ENCODE results near the gene WDR37. TPM values are rescaled to one million over a fixed set of nuclear protein-coding genes. Genes with fewer than 3 reads are reported as not detected.

WDR37 gene
- total and polyA plus RNA-seq, 2 donors: 8.9 to 12.2 TPM

DNA sequence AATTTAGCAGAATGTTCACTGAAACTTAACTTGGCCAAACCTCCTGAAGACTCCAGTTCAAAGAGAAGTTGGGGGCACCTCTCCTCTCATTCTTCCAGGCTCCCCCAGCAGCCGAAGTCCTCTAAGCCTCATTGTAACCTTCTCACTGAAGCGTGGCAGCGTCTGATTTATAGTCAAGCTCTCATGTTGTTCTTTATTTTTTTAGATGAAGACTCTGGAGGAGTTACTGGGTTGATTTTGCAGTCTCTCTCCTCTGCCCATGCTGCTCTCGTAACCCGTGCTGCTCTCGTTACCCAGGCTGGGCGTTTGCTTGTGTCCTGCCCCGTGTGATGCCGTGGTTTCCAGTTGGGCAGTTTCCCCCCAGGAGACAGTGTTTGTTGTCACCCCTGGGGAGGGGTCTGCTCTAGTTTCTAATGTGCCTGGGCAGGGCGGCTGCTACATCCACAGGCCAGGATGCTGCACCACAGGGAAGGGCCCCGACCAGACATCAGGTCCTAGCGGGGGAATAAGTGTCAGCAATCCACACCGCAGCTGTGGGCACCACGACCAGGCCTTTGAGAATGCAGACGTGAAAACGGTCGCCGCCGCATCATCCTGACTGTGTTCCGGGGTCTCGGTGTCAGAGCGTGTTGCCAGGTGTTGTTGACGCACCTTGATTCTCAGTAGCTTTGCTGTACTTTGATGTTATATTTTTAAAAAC, 65.2 kb downstream of the WDR37 start:
- DNase-seq (ENCODE audit: extremely low spot score): no peak
- 93% methylated on average over 23 of the region's 23 CpGs for WGBS

DNA sequence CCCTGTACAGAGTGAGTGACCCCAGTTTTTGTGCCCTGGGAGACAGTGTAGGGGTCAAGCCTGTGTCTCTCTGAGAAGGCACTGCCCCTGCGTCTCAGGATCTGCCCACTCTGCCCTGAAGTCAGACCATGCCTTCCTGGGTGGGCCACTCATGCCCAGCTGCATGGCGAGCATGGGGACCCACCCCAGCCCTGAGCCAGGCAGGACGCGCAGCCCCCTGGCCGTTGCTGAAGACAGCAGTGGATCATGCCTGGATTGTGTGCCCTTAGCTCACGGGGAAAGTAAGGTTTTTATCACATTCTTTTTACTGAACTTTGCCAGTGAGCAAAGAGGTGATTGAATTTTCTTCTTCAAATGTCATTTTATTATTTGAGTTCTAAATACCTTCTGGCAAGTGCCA, 66.2 kb downstream of the WDR37 start:
- Histone ChIP-seq H3K4me1 (ENCODE audit: insufficient read depth) (no peaks in the 10 kb centered on the region), H3K36me3 (ENCODE audit: insufficient read depth) (peaks cover 6% of the 10 kb centered on the region), H3K27ac (ENCODE audit: low read depth) (no peak overlapping the region), H3K4me3 (ENCODE audit: low read depth, low read length) (no peak overlapping the region)
- WGBS: 83% methylated on average over 6 of the region's 6 CpGs
- no peak for DNase-seq (ENCODE audit: extremely low spot score)

More for the DNA sequence above, 65.2 kb downstream of the WDR37 start:
- Histone ChIP-seq H3K4me1 (ENCODE audit: insufficient read depth) (no peaks in the 10 kb centered on the region), H3K4me3 (ENCODE audit: low read depth, low read length) (no peak overlapping the region), H3K36me3 (ENCODE audit: insufficient read depth) (peaks cover 6% of the 10 kb centered on the region), H3K27ac (ENCODE audit: low read depth) (no peak overlapping the region)

DNA sequence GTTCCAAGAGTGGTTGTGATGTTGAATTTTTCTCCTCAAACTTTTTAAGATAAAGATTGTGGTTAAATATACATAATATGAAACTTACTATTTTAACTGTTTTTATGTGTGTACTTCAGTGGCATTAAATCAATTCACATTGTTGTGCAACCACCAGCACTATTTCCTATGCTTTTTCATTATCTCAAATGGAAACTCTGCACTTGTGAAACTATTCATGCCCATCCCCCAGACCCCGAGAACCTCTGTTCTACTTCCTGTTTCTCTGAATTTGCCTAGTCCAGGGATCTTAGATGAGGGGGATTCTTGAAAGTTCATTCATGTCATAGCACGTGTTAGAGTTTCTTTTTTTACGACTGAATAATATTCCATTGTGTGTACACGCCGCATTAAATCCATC, 67.0 kb downstream of the WDR37 start:
- peaks cover 6% of the 10 kb centered on the region for H3K36me3 ChIP-seq (ENCODE audit: insufficient read depth)
- WGBS: 91% methylated on average over 5 of the region's 5 CpGs
- no peak overlapping the region for H3K4me3 ChIP-seq (ENCODE audit: low read depth, low read length)
- no peak for DNase-seq (ENCODE audit: extremely low spot score)
- no peaks in the 10 kb centered on the region for H3K4me1 ChIP-seq (ENCODE audit: insufficient read depth)
- H3K27ac ChIP-seq (ENCODE audit: low read depth): no peak overlapping the region

DNA sequence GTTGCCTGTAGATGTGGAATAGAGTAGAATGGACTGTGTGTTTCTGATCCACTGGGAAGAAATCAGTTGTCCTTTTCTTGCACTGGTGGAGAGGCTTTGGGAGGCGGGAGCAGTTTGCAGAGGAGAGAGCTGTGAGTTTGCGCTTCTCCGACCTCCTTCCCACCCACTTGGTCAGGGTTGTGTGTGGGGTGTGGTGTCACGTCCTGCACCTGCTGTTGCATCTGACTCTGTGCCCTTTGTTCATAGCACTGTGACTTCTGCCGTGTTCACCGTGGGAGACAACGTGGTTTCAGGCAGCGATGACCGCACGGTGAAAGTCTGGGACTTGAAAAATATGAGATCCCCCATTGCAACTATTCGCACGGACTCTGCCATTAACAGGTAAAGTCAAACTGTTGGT, 67.8 kb downstream of the WDR37 start:
- 96% methylated on average over 12 of the region's 12 CpGs for WGBS
- DNase-seq (ENCODE audit: extremely low spot score): no peak
- H3K36me3 ChIP-seq (ENCODE audit: insufficient read depth): peaks cover 6% of the 10 kb centered on the region
- no peak overlapping the region for H3K4me3 ChIP-seq (ENCODE audit: low read depth, low read length)
- no peak overlapping the region for H3K27ac ChIP-seq (ENCODE audit: low read depth)
- no peaks in the 10 kb centered on the region for H3K4me1 ChIP-seq (ENCODE audit: insufficient read depth)

DNA sequence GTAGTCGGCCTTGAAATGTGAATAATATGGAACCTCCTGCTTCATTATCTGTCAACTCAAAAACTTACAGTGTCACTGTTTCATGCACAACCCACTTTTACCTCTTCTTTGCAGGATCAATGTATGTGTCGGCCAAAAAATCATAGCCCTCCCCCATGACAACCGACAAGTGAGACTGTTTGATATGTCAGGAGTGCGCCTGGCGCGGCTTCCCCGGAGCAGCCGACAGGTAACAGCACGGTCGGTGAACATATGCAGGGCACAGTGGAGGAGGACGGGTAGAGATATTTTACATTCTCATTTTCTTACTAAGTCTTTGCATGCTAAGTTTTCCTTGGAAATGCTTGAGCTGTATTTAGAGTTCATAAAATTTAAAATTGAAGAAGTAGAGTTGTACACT, 68.6 kb downstream of the WDR37 start:
- H3K36me3 ChIP-seq (ENCODE audit: insufficient read depth): peaks cover 11% of the 10 kb centered on the region
- H3K27ac ChIP-seq (ENCODE audit: low read depth): no peak overlapping the region
- no peak for DNase-seq (ENCODE audit: extremely low spot score)
- no peaks in the 10 kb centered on the region for H3K4me1 ChIP-seq (ENCODE audit: insufficient read depth)
- no peak overlapping the region for H3K4me3 ChIP-seq (ENCODE audit: low read depth, low read length)
- 96% methylated on average over 11 of the region's 11 CpGs for WGBS

DNA sequence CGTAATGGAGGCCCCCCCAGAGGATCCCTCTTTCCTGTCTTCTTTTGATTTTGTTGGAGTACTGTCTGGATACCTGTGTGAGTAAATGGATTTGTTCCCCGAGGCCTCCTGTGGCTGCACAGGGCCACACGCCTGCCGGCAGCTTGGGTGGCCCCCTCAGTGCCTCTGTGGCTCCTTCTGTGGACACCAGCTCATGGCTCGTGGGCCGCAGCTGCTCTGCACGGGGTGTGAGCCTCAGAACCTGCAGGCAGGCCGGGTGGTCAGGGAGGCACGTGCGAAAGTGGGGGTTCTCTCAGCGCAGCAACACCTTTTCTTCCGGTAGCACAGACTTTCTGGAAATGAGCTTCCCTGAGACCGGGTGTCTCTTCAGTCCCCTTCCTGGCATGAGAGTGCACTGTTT, 70.3 kb downstream of the WDR37 start:
- Histone ChIP-seq H3K4me1 (ENCODE audit: insufficient read depth) (no peaks in the 10 kb centered on the region), H3K4me3 (ENCODE audit: low read depth, low read length) (no peak overlapping the region), H3K27ac (ENCODE audit: low read depth) (no peak overlapping the region), H3K36me3 (ENCODE audit: insufficient read depth) (peaks cover 6% of the 10 kb centered on the region)
- WGBS: 91% methylated on average over 13 of the region's 13 CpGs
- no peak for DNase-seq (ENCODE audit: extremely low spot score)

DNA sequence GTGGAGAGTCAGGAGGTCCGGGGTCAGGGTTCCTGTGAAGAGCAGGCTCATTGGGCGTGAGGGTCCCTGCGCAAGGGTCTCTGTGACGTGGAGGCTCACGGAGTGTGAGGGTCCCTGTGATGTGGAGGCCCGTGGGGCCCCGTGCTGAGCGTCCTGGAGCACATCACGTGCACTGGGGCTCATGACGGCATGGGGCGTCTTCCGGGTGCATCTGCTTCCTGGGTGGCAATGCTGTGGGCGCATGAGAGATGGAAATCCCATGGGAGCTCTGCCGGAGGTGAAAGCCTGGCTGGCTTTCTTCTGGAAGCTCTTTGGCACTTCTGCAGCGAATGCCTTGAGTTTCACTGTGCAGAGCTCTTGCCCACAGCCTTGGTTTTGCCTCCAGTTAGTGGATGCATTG, 71.4 kb downstream of the WDR37 start:
- Histone ChIP-seq H3K4me1 (ENCODE audit: insufficient read depth) (no peaks in the 10 kb centered on the region), H3K27ac (ENCODE audit: low read depth) (no peak overlapping the region), H3K36me3 (ENCODE audit: insufficient read depth) (peaks cover 6% of the 10 kb centered on the region), H3K4me3 (ENCODE audit: low read depth, low read length) (no peak overlapping the region)
- WGBS: 92% methylated on average over 15 of the region's 15 CpGs
- no peak for DNase-seq (ENCODE audit: extremely low spot score)

DNA sequence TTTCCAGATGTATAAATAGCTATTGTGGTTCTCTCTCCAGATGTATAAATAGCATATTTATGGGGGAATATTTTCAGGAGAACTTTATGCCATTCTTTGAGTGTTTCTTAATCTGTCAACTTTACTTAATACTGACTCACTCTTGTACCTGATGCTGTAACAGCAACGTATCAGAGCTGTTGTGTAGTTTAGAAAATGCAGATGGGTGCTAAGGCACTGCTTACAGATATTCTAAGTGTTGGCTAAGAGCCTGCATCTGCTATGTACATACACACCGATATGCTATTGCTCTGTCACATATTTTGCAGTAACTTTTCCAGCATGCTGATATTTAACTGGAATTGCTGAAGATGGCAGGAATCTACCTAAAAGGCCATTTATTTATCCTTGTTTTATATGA, 71.9 kb downstream of the WDR37 start:
- WGBS: 68% methylated on average over 2 of the region's 2 CpGs
- no peak for DNase-seq (ENCODE audit: extremely low spot score)
- Histone ChIP-seq H3K4me3 (ENCODE audit: low read depth, low read length) (no peak overlapping the region), H3K27ac (ENCODE audit: low read depth) (no peak overlapping the region), H3K36me3 (ENCODE audit: insufficient read depth) (peaks cover 6% of the 10 kb centered on the region), H3K4me1 (ENCODE audit: insufficient read depth) (no peaks in the 10 kb centered on the region)

DNA sequence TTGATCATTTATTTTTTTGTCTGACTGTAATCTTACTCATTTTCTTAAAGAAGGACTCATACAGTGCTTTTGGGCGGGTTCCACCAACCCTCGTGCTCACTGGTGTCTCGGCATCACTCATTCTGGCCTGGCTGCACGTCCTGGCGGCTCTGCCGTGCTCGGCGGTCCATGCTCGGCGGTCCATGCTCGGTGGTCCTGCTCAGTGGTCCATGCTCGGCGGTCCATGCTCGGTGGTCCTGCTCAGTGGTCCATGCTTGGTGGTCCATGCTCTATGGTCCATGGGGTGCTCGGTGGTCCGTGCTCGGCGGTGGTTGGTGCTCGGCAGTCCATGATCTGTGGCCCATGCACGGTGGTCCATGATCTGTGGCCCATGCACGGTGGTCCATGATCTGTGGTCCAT, 72.5 kb downstream of the WDR37 start:
- no peak for DNase-seq (ENCODE audit: extremely low spot score)
- Histone ChIP-seq H3K27ac (ENCODE audit: low read depth) (no peak overlapping the region), H3K4me3 (ENCODE audit: low read depth, low read length) (no peak overlapping the region), H3K36me3 (ENCODE audit: insufficient read depth) (peaks cover 6% of the 10 kb centered on the region), H3K4me1 (ENCODE audit: insufficient read depth) (no peaks in the 10 kb centered on the region)
- 98% methylated on average over 21 of the region's 21 CpGs for WGBS

DNA sequence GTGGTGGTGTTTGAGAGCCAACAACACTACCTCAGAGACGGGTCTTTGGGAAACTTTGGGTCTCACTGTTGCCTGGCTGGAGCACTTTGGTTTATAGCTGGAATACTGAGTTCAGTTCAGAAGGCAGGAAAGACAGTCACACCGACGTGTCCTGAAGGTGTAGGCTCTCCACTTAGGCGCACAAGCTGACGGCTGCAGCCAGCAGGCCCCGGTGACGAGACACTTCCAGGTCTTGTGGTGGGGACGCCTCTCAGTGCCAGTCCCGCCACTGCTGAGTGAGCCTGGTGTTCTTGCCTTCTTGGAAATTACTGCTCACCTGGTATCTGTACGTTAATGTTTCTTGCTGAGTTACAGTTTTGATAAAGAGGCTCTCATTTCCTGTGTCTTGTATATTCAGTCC, 74.0 kb downstream of the WDR37 start:
- WGBS: 96% methylated on average over 10 of the region's 10 CpGs
- no peak overlapping the region for H3K27ac ChIP-seq (ENCODE audit: low read depth)
- peaks cover 6% of the 10 kb centered on the region for H3K36me3 ChIP-seq (ENCODE audit: insufficient read depth)

DNA sequence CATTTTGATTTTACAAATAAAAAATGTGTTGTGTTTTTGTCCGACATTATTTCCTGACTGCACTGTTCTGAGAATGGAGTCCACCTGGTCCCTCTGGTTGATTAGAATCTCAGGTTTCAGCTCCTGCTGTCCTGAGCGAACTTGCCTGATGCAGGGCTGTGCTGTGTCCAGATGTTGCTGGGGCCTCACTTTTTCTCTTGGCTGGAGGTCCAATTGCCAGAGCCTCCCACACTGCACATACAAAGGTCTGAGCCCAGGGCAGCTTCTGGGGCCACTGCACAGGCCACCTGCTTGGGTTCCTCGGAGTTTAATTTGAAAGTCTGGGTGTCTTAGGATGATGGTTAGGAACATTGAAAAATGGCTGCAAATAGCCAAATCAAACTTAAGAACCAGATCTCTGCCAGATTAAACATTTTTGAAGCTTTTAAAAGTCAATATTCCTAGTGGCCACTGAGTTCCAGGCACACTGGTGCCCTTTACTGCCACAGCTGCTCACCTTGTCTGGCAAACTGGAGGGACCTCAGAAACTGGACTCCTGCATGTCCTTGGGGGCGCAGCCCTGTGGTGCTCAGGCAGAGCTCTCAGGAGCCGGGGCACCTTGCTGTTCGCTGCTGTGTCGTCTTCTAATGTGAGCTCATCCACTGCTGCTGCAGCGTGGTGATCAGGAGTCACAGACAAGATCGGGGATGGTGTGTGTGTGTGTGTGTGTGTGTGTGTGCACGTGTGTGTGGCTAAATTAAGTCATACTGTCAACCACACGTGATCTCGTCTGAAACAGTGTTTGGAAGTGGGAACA, 75.0 kb downstream of the WDR37 start:
- no peak overlapping the region for H3K4me3 ChIP-seq (ENCODE audit: low read depth, low read length)
- DNase-seq (ENCODE audit: extremely low spot score): no peak
- H3K36me3 ChIP-seq (ENCODE audit: insufficient read depth): peaks cover 6% of the 10 kb centered on the region
- no peak overlapping the region for H3K27ac ChIP-seq (ENCODE audit: low read depth)
- 97% methylated on average over 12 of the region's 12 CpGs for WGBS
- H3K4me1 ChIP-seq (ENCODE audit: insufficient read depth): no peaks in the 10 kb centered on the region

More for the DNA sequence above, 74.0 kb downstream of the WDR37 start:
- H3K4me1 ChIP-seq (ENCODE audit: insufficient read depth): no peaks in the 10 kb centered on the region
- DNase-seq (ENCODE audit: extremely low spot score): no peak
- no peak overlapping the region for H3K4me3 ChIP-seq (ENCODE audit: low read depth, low read length)

DNA sequence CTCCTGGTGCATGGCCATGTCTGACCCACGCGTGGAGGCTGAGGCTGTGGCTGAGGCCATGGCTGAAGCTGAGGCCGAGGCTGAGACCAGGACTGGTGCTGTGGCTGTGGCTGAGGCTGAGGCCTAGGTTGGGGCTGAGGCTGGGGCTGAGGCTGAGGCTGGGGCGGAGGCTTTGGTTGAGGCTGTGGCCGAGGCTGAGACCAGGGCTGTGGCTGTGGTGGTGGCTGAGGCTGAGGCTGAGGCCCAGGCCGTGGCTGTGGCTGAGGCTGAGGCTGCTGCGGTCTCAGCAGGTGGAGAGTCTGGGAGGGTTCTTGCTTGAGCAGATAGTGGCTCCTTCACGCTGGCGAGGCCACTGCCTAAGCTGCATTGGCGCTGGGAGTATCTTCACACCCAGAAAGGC, 76.4 kb downstream of the WDR37 start:
- H3K4me1 ChIP-seq (ENCODE audit: insufficient read depth): no peaks in the 10 kb centered on the region
- H3K27ac ChIP-seq (ENCODE audit: low read depth): no peak overlapping the region
- H3K4me3 ChIP-seq (ENCODE audit: low read depth, low read length): no peak overlapping the region
- whole genome bisulfite sequencing: 91% methylated on average over 10 of the region's 10 CpGs
- no peak for DNase-seq (ENCODE audit: extremely low spot score)
- peaks cover 6% of the 10 kb centered on the region for H3K36me3 ChIP-seq (ENCODE audit: insufficient read depth)

DNA sequence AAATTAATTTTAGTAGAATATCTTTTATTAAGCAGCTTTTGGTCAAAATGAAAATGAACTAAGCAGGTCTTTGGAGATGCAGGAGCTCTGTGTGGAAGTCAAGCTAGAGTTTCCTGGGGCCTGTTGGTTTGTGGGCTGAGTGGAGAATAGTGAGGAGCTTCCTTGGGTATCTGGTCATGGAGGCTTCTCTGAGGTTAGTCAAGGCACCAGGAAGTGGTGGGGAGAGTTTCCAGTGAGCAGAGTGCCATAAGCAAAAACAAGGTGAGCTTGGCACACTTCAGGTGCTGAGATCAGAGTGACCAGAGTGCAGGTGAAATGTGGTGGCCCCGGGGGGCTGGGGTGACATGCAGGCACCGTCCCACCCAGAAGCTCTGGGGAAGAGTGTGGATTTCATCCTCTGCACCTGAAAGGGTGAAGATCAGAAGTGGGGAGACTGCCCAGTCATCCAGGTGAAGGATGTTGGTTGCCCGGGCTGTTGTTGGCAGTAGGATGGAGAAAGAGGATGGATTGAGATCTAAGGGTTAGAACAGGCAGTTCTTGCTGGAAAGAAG, 77.4 kb downstream of the WDR37 start:
- H3K27ac ChIP-seq (ENCODE audit: low read depth): no peak overlapping the region
- no peak for DNase-seq (ENCODE audit: extremely low spot score)
- WGBS: 96% methylated on average over 3 of the region's 3 CpGs
- H3K36me3 ChIP-seq (ENCODE audit: insufficient read depth): peaks cover 6% of the 10 kb centered on the region
- no peaks in the 10 kb centered on the region for H3K4me1 ChIP-seq (ENCODE audit: insufficient read depth)
- no peak overlapping the region for H3K4me3 ChIP-seq (ENCODE audit: low read depth, low read length)

DNA sequence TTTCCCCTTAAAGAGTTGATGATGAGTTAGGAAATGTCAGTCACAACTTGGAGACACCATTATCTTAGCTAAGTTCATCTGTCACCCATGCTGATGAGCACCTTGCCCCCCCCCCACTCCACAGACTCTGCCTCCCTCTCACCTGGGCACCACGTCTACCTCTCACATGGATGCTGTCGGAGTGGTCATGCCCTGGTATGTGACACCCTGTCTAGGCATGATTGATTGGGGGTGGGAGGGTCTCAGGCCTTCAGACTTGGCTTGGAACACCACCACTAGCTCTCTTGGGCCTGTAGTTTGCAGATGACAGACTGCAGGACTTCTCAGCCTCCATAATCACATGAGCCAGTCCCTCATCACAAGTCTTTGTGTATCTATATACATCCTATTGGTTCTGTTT, 78.0 kb downstream of the WDR37 start:
- 81% methylated on average over 2 of the region's 2 CpGs for WGBS
- DNase-seq (ENCODE audit: extremely low spot score): no peak
- Histone ChIP-seq H3K4me3 (ENCODE audit: low read depth, low read length) (no peak overlapping the region), H3K36me3 (ENCODE audit: insufficient read depth) (peaks cover 5% of the 10 kb centered on the region), H3K4me1 (ENCODE audit: insufficient read depth) (no peaks in the 10 kb centered on the region), H3K27ac (ENCODE audit: low read depth) (no peak overlapping the region)
